Endothelial cell (in vitro differentiated cells): ENCODE results near the gene ERGIC2. TPM values are rescaled to one million over a fixed set of nuclear protein-coding genes. Genes with fewer than 3 reads are reported as not detected.

Experiments
- DNase-seq: peaks from one replicate; pipeline ENCODE4 v3.0.0; 2021; ENCODE audit warnings: low spot score
- H3K27ac Mint-ChIP-seq: one replicate; pipeline ENCODE4 v1.8.0; 2021; ENCODE audit warnings: mixed read lengths, inconsistent platforms; ENCODE audit not compliant: unreplicated experiment
- H3K27me3 Mint-ChIP-seq: one replicate; pipeline ENCODE4 v1.8.0; 2021; ENCODE audit warnings: mild to moderate bottlenecking, moderate library complexity, mixed read lengths, inconsistent platforms; ENCODE audit not compliant: unreplicated experiment
- H3K36me3 Mint-ChIP-seq: one replicate; pipeline ENCODE4 v1.8.0; 2021; ENCODE audit warnings: mild to moderate bottlenecking, low read depth, mixed read lengths, inconsistent platforms; ENCODE audit not compliant: unreplicated experiment
- H3K4me1 Mint-ChIP-seq: one replicate; pipeline ENCODE4 v1.8.0; 2021; ENCODE audit warnings: mild to moderate bottlenecking, mixed read lengths, inconsistent platforms; ENCODE audit not compliant: unreplicated experiment
- H3K4me3 Mint-ChIP-seq: one replicate; pipeline ENCODE4 v1.8.0; 2021; ENCODE audit warnings: mild to moderate bottlenecking, mixed read lengths, inconsistent platforms; ENCODE audit not compliant: unreplicated experiment
- H3K9me3 Mint-ChIP-seq: one replicate; pipeline ENCODE4 v1.8.0; 2021; ENCODE audit warnings: mixed read lengths, inconsistent platforms; ENCODE audit not compliant: unreplicated experiment
- total RNA-seq: library from RNA; stranded (reverse); fragmentation: NEBNext Ultra II Directional; extraction: Animal tissue kit (Norgen Biotek cat#: 25700); gene quantifications from one replicate; pipeline ENCODE4 v1.2.1, GENCODE V29; 2021; ENCODE audit not compliant: unreplicated experiment
- TF ChIP-seq, protein P1 (sequence below): fragments of 200-600 bp; sonication (generic); IDR thresholded peaks from one replicate; pipeline ENCODE4 v1.5.0; 2021; ENCODE audit warnings: antibody characterized with exemption; ENCODE audit not compliant: unreplicated experiment

Gene ERGIC2
- total RNA-seq, 1 donor from 2014 or later: 44.4 TPM

DNA sequence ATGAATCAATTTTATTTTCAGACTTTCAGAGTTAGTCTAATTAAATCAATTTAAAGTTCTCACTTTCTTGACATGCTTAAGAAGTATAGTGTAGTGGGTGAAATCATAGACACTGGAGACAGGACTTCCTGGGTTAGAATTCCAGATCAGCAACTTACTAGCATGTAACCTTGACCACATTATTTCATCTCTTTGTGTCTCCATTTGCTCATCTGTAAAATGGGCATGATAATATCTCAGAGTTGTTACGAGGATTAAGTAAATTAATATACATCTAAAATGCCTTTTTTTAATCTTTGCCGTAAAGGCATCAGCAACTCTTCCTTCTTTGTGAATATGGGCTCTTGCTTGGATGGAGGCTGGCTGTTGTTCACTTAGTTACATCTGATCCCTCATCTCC, 1.3 kb upstream of the ERGIC2 start:
- Mint-ChIP-seq H3K9me3 (no peaks in the 10 kb centered on the region), H3K4me3 (no peak overlapping the region), H3K4me1 (peaks cover 8% of the 10 kb centered on the region), H3K27ac (no peak overlapping the region), H3K27me3 (peaks cover 8% of the 10 kb centered on the region), H3K36me3 (peaks cover 4% of the 10 kb centered on the region)
- TF ChIP-seq, protein P1, sequence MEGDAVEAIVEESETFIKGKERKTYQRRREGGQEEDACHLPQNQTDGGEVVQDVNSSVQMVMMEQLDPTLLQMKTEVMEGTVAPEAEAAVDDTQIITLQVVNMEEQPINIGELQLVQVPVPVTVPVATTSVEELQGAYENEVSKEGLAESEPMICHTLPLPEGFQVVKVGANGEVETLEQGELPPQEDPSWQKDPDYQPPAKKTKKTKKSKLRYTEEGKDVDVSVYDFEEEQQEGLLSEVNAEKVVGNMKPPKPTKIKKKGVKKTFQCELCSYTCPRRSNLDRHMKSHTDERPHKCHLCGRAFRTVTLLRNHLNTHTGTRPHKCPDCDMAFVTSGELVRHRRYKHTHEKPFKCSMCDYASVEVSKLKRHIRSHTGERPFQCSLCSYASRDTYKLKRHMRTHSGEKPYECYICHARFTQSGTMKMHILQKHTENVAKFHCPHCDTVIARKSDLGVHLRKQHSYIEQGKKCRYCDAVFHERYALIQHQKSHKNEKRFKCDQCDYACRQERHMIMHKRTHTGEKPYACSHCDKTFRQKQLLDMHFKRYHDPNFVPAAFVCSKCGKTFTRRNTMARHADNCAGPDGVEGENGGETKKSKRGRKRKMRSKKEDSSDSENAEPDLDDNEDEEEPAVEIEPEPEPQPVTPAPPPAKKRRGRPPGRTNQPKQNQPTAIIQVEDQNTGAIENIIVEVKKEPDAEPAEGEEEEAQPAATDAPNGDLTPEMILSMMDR: no peak
- no peak for DNase-seq

DNA sequence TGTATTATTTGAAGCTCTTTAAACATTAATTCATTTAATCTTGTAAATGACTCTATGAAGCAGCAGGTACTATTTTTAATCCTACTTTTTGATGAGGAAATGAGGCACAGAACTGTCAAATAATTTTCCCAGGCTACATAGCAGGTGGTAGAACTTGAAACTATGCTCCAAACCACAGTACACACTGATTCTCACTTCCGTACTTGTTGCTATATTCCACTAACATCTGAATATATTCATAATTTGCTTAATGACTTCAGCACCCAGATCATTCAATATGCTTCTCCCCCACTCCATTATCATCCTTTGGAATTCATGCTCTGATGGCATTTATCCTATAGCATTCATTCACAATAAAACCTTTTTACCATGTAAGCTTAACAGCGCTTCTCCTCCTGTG, 4.9 kb downstream of the ERGIC2 start:
- H3K36me3 Mint-ChIP-seq: no peaks in the 10 kb centered on the region
- TF ChIP-seq, protein P1: no peak

DNA sequence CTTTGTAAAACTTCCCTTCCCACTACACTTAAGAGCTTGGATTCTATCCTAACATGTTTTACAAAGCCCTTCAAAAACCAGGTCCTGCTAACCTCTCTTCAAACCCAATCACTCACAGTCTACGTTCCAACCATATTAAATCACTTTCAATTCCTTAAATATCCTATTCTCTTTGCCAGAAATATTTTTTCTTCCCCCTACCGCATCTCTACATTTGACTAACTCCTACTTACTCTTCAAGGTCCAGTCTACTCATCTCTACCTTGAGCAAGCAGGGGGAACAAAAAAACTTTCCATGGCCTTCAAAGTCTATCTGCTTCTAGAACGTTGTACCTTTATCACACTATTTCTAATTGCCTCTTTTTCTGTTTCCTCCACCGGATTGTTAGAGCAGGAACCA, 6.1 kb downstream of the ERGIC2 start:
- no peaks in the 10 kb centered on the region for H3K9me3 Mint-ChIP-seq
- peaks cover 2% of the 10 kb centered on the region for H3K27me3 Mint-ChIP-seq
- no peaks in the 10 kb centered on the region for H3K36me3 Mint-ChIP-seq
- H3K4me1 Mint-ChIP-seq: no peaks in the 10 kb centered on the region
- DNase-seq: no peak
- H3K27ac Mint-ChIP-seq: no peak overlapping the region
- TF ChIP-seq, protein P1: no peak
- H3K4me3 Mint-ChIP-seq: no peak overlapping the region

More for the DNA sequence above, 4.9 kb downstream of the ERGIC2 start:
- DNase-seq: no peak
- H3K4me3 Mint-ChIP-seq: no peak overlapping the region
- peaks cover 4% of the 10 kb centered on the region for H3K27me3 Mint-ChIP-seq
- H3K27ac Mint-ChIP-seq: no peak overlapping the region
- peaks cover 3% of the 10 kb centered on the region for H3K4me1 Mint-ChIP-seq
- no peaks in the 10 kb centered on the region for H3K9me3 Mint-ChIP-seq

DNA sequence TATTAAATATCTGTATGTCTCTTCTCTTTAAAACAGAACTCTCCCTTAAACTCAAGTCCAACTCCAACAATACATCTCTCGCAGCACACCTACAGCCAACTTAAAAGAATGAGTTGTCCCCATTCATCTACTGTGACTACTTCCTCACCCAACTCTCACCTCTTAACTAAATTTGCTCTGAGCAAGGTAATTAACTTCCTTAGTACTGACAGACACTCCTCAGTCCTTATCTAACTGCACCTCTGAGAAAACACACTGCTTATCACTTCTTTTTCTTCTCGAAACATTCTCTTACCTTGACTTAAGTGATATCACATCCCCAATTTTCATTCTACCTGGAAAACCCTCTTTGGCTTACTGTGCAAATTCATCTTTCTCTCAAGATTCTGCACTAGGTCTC, 7.0 kb downstream of the ERGIC2 start:
- no peaks in the 10 kb centered on the region for H3K36me3 Mint-ChIP-seq
- no peak for DNase-seq
- H3K27me3 Mint-ChIP-seq: no peaks in the 10 kb centered on the region
- H3K4me1 Mint-ChIP-seq: no peaks in the 10 kb centered on the region
- H3K27ac Mint-ChIP-seq: no peak overlapping the region
- TF ChIP-seq, protein P1: no peak
- H3K9me3 Mint-ChIP-seq: no peaks in the 10 kb centered on the region
- no peak overlapping the region for H3K4me3 Mint-ChIP-seq

DNA sequence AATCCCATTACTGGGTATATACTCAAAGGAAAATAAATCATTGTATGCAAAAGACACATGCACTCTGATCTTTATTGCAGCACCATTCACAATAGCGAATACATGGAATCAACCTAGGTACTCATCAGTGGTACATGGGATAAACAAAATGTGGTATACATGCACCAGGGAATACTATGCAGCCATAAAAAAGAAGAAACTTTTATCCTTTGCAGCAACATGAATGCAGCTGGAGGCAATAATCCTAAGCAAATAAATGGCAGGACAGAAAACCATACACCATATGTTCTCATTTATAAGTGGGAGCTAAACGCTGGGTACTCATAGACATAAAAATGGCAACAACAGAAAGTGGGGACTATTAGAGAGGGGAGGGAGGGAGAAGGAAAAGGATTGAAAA, 15.9 kb downstream of the ERGIC2 start:
- peaks cover 14% of the 10 kb centered on the region for H3K36me3 Mint-ChIP-seq
- DNase-seq: no peak
- H3K27ac Mint-ChIP-seq: no peak overlapping the region
- H3K27me3 Mint-ChIP-seq: no peaks in the 10 kb centered on the region
- TF ChIP-seq, protein P1: no peak
- no peaks in the 10 kb centered on the region for H3K9me3 Mint-ChIP-seq
- H3K4me1 Mint-ChIP-seq: no peaks in the 10 kb centered on the region
- H3K4me3 Mint-ChIP-seq: no peak overlapping the region
